ENCODE data around the gene BRAT1.
"Not testable (repeated sequence)": the region's sequence is repeated elsewhere in the genome, so short reads cannot be mapped to it uniquely, and the experiment has no call there.

Gene BRAT1

DNA sequence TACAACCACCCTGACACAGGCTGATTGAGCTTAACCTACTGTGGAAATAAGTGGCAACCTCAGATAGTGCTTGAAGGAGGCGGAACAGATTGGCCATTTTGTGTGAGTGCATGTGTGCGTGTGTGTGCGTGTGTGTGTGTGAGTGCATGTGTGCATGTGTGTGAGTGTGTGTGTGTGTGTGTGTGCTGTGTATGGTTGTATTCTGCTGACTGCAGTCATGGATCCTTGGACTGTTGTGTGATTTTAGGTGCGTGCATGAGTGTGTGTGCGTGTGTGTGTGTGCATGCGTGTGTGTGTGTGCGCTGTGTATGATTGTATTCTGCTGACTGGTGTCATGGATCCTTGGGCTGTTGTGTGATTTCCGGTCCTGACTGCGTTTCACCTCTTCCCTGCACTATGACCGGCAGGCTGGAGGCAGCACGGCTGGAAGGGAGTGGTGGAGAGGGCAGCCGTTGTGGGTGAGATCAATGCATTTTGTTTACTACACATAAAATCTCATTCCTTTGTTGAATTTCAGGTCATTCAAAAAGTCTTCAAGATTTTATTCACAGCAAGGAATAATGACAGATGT lies 9.7 kb upstream of the BRAT1 start:
- Histone ChIP-seq H4K20me1 (ENCODE audit: insufficient read depth, low read length) (no peaks in the 10 kb centered on the region), H3K4me3 (ENCODE audit: low read length) (no peak overlapping the region), H3K79me2 (ENCODE audit: low read length) (peaks cover 23% of the 10 kb centered on the region), H3F3A (ENCODE audit: insufficient read depth, low read length) (peaks cover 17% of the 10 kb centered on the region), H3K9ac (ENCODE audit: low read length) (no peak overlapping the region), H3K27ac (ENCODE audit: low read length) (no peak overlapping the region), H3K9me3 (replicated peaks; ENCODE audit: insufficient read depth, low read length) (no peaks in the 10 kb centered on the region), H3K4me2 (ENCODE audit: low read depth, low read length) (no peak overlapping the region), H3K9me2 (replicated peaks; ENCODE audit: insufficient read depth, low read length) (no peaks in the 10 kb centered on the region), H3K27me3 (replicated peaks; ENCODE audit: insufficient read depth, low read length) (no peaks in the 10 kb centered on the region), H2AFZ (ENCODE audit: low read length) (no peak overlapping the region), H3K36me3 (replicated peaks; ENCODE audit: insufficient read depth, low read length) (no peaks in the 10 kb centered on the region), H3K4me1 (ENCODE audit: low read length) (peaks cover 18% of the 10 kb centered on the region)
- no peak for DNase-seq
- TF ChIP-seq EZH2phosphoT487 (IDR thresholded peaks at IDR 0.05; ENCODE audit: low read length) (no peak), EZH2 (optimal IDR thresholded peaks at IDR 0.05; ENCODE audit: low read depth, low read length) (no peak), CTCF (IDR thresholded peaks at IDR 0.05; ENCODE audit: low read length) (no peak)

DNA sequence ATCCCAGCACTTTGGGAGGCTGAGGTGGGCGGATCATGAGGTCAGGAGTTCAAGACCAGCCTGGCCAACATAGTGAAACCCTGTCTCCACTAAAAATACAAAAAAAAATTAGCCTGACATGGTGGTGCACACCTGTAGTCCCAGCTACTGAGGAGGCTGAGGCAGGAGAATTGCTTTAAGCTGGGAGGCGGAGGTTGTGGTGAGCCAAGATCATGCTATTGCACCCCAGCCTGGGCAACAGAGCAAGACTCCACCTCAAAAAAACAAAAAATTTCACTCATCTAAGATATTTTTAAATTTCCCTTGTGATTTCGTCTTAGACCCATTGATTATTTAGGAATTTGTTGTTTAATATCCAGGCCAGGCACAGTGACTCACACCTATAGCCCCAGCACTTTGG lies 8.6 kb upstream of the BRAT1 start:
- H2AFZ ChIP-seq (ENCODE audit: low read length); H3K36me3 ChIP-seq (replicated peaks; ENCODE audit: insufficient read depth, low read length); H3K9me2 ChIP-seq (replicated peaks; ENCODE audit: insufficient read depth, low read length); H3K4me2 ChIP-seq (ENCODE audit: low read depth, low read length); H3K27ac ChIP-seq (ENCODE audit: low read length); H3K4me3 ChIP-seq (ENCODE audit: low read length); H4K20me1 ChIP-seq (ENCODE audit: insufficient read depth, low read length); H3K9me3 ChIP-seq (replicated peaks; ENCODE audit: insufficient read depth, low read length); DNase-seq; H3K9ac ChIP-seq (ENCODE audit: low read length); H3K27me3 ChIP-seq (replicated peaks; ENCODE audit: insufficient read depth, low read length): not testable (repeated sequence)
- Histone ChIP-seq H3K79me2 (ENCODE audit: low read length) (peaks cover 32% of the 10 kb centered on the region), H3K4me1 (ENCODE audit: low read length) (peaks cover 22% of the 10 kb centered on the region), H3F3A (ENCODE audit: insufficient read depth, low read length) (peaks cover 25% of the 10 kb centered on the region)

- H3K27ac ChIP-seq (ENCODE audit: low read length), result peak overlapping the region; percentile 70; the same call in 1 of the 2 replicates
Observed at GRCh38 chr7:2559283-2559950, 4.1 kb upstream of the BRAT1 start.

More at GRCh38 chr7:2559283-2559950, 4.1 kb upstream of the BRAT1 start:
- TF ChIP-seq EZH2phosphoT487 (IDR thresholded peaks at IDR 0.05; ENCODE audit: low read length) (no peak), EZH2 (optimal IDR thresholded peaks at IDR 0.05; ENCODE audit: low read depth, low read length) (no peak), CTCF (IDR thresholded peaks at IDR 0.05; ENCODE audit: low read length) (no peak)
- peaks cover 11% of the 10 kb centered on the region for H3K4me1 ChIP-seq (ENCODE audit: low read length)
- H4K20me1 ChIP-seq (ENCODE audit: insufficient read depth, low read length), result no peaks in the 10 kb centered on the region
- peaks cover 30% of the 10 kb centered on the region for H3K79me2 ChIP-seq (ENCODE audit: low read length)
- peak overlapping the region; percentile 92 for H3K4me2 ChIP-seq (ENCODE audit: low read depth, low read length)
- peak overlapping the region; percentile 96 for H2AFZ ChIP-seq (ENCODE audit: low read length)
- no peaks in the 10 kb centered on the region for H3K27me3 ChIP-seq (replicated peaks; ENCODE audit: insufficient read depth, low read length)
- no peaks in the 10 kb centered on the region for H3K36me3 ChIP-seq (replicated peaks; ENCODE audit: insufficient read depth, low read length)
- peak; percentile 39 for DNase-seq
- peak overlapping the region; percentile 69 for H3K9ac ChIP-seq (ENCODE audit: low read length)
- peak overlapping the region; percentile 99 for H3K4me3 ChIP-seq (ENCODE audit: low read length)
- no peaks in the 10 kb centered on the region for H3K9me3 ChIP-seq (replicated peaks; ENCODE audit: insufficient read depth, low read length)
- H3F3A ChIP-seq (ENCODE audit: insufficient read depth, low read length), result peaks cover 15% of the 10 kb centered on the region; the same call in 1 of the 2 replicates
- no peaks in the 10 kb centered on the region for H3K9me2 ChIP-seq (replicated peaks; ENCODE audit: insufficient read depth, low read length)
